HG02623 (cell line): ENCODE results near the gene AKAP13.
"Not testable (repeated sequence)": the region's sequence is repeated elsewhere in the genome, so short reads cannot be mapped to it uniquely, and the experiment has no call there.

ENCODE experiments used
- ATAC-seq: cut with Tn5 transposase; IDR thresholded peaks from one replicate; pipeline ENCODE4 v1.9.1; 2021; ENCODE audit warnings: moderate library complexity; ENCODE audit not compliant: unreplicated experiment

Gene AKAP13

GRCh38 chr15:85523530-85523929 lies 143.1 kb downstream of the AKAP13 start:
- ATAC-seq = no peak

- ATAC-seq = no peak
Measured at GRCh38 chr15:85525755-85526154, 145.4 kb downstream of the AKAP13 start.

GRCh38 chr15:85527895-85528294 lies 147.5 kb downstream of the AKAP13 start:
- no peak for ATAC-seq

- ATAC-seq = no peak
Measured at GRCh38 chr15:85530079-85530478, 149.7 kb downstream of the AKAP13 start.

GRCh38 chr15:85531083-85531482 lies 150.7 kb downstream of the AKAP13 start:
- no peak for ATAC-seq

GRCh38 chr15:85532689-85533088 lies 152.3 kb downstream of the AKAP13 start:
- ATAC-seq = no peak

GRCh38 chr15:85534031-85534430 lies 153.6 kb downstream of the AKAP13 start:
- ATAC-seq = peak; percentile 93

- ATAC-seq = not testable (repeated sequence)
Measured at GRCh38 chr15:85535533-85536330, 155.3 kb downstream of the AKAP13 start.

GRCh38 chr15:85536341-85536740 lies 155.9 kb downstream of the AKAP13 start:
- ATAC-seq = no peak

- no peak for ATAC-seq
Measured at GRCh38 chr15:85539491-85539890, 159.1 kb downstream of the AKAP13 start.

- no peak for ATAC-seq
Measured at GRCh38 chr15:85540085-85540797, 159.8 kb downstream of the AKAP13 start.

GRCh38 chr15:85541744-85542143 lies 161.3 kb downstream of the AKAP13 start:
- ATAC-seq = no peak

GRCh38 chr15:85542488-85542887 lies 162.1 kb downstream of the AKAP13 start:
- ATAC-seq = no peak

GRCh38 chr15:85542895-85543331 lies 162.5 kb downstream of the AKAP13 start:
- ATAC-seq = no peak

- no peak for ATAC-seq
Measured at GRCh38 chr15:85543741-85544155, 163.3 kb downstream of the AKAP13 start.

GRCh38 chr15:85545185-85545584 lies 164.8 kb downstream of the AKAP13 start:
- ATAC-seq = no peak

- no peak for ATAC-seq
Measured at GRCh38 chr15:85545752-85546151, 165.3 kb downstream of the AKAP13 start.

- no peak for ATAC-seq
Measured at GRCh38 chr15:85547386-85547785, 167.0 kb downstream of the AKAP13 start.

- no peak for ATAC-seq
Measured at GRCh38 chr15:85550283-85550682, 169.9 kb downstream of the AKAP13 start.

GRCh38 chr15:85551221-85551832 lies 170.9 kb downstream of the AKAP13 start:
- ATAC-seq = no peak

GRCh38 chr15:85554852-85555521 lies 174.6 kb downstream of the AKAP13 start:
- no peak for ATAC-seq
